T-cell (primary cell): ENCODE measurements around the gene SLC2A13. TPM values are rescaled to one million over a fixed set of nuclear protein-coding genes. Genes with fewer than 3 reads are reported as not detected.

Experiments used
- ATAC-seq, 4 experiments: fragments of 200-7000 bp in 3 of 4; fragments of 150-1000 bp in 1 of 4; cut with Tn5 transposase; replicated peaks in 1 of 4; 1 replicate in 3 of 4; 2 replicates in 1 of 4; pipeline ENCODE4 v1.10.0; 2021; ENCODE audit warnings: moderate library complexity in 3 of 4, mild to moderate bottlenecking in 2 of 4, moderate number of reproducible peaks in 1 of 4
- CTCF ChIA-PET, 2 donors: fragments of 300-600 bp; sonication (Branson Sonifier 250); formaldehyde crosslinking; loops; one replicate each; lab custom pipeline; 2022; ENCODE audit warnings: antibody characterized with exemption in 2 of 2; lab: Charles Lee
- POLR2A ChIA-PET, 2 donors: fragments of 300-600 bp; sonication (Branson Sonifier 250); formaldehyde crosslinking; loops; one replicate each; lab custom pipeline; 2022; ENCODE audit warnings: antibody characterized with exemption in 2 of 2; lab: Charles Lee
- DNase-seq, 35 experiments: peaks; one replicate each; pipeline versions ENCODE4 v3.0.0 to v3.0.0-alpha.2; 2013 to 2023
- H3K27ac ChIP-seq: one replicate; pipeline ENCODE4 v1.5.1; 2013; ENCODE audit warnings: low read length
- H3K27me3 ChIP-seq, 2 experiments: replicated peaks in 1 of 2; 1 replicate in 1 of 2; 2 replicates in 1 of 2; pipeline versions ENCODE4 v1.6.1 to v1.7.0; 2013; ENCODE audit warnings: low read length in 1 of 2, mixed read lengths in 1 of 2; ENCODE audit not compliant: control insufficient read depth in 2 of 2, insufficient read depth in 2 of 2; ENCODE audit errors: extremely low read depth in 1 of 2
- H3K36me3 ChIP-seq, 2 donors: 1 replicate in 1 of 2; 2 replicates in 1 of 2; pipeline versions ENCODE4 v1.6.1 to v1.7.0; 2013; ENCODE audit warnings: low read length in 1 of 2; ENCODE audit not compliant: control insufficient read depth in 2 of 2, insufficient read depth in 1 of 2; ENCODE audit errors: extremely low read depth in 1 of 2
- H3K4me1 ChIP-seq, 2 experiments: 1 replicate in 1 of 2; 2 replicates in 1 of 2; pipeline versions ENCODE4 v1.6.1 to v1.7.0; 2013; ENCODE audit warnings: low read length in 2 of 2, mixed read lengths in 1 of 2; ENCODE audit not compliant: insufficient read depth in 2 of 2, control insufficient read depth in 1 of 2; ENCODE audit errors: extremely low read depth in 1 of 2
- H3K4me3 ChIP-seq, 2 donors: 1 replicate in 1 of 2; 2 replicates in 1 of 2; pipeline versions ENCODE4 v1.5.1 to v1.7.0; 2013; ENCODE audit warnings: mild to moderate bottlenecking in 2 of 2, low read length in 1 of 2, moderate library complexity in 1 of 2; ENCODE audit not compliant: control insufficient read depth in 1 of 2; ENCODE audit errors: extremely low read depth in 1 of 2
- H3K9me3 ChIP-seq: 2 replicates; pipeline ENCODE4 v1.7.0; 2013
- H3K27ac Mint-ChIP-seq, 2 donors: one replicate each; pipeline ENCODE4 v1.8.0; 2020 to 2021; ENCODE audit warnings: mild to moderate bottlenecking in 2 of 2, mixed read lengths in 2 of 2
- H3K27me3 Mint-ChIP-seq, 2 donors: one replicate each; pipeline ENCODE4 v1.8.0; 2021 to 2022; ENCODE audit warnings: mixed read lengths in 2 of 2
- H3K36me3 Mint-ChIP-seq: one replicate; pipeline ENCODE4 v1.8.0; 2021; ENCODE audit warnings: mixed read lengths
- H3K4me1 Mint-ChIP-seq, 3 donors: one replicate each; pipeline ENCODE4 v1.8.0; 2020 to 2022; ENCODE audit warnings: mixed read lengths in 3 of 3, mild to moderate bottlenecking in 1 of 3
- H3K4me3 Mint-ChIP-seq, 3 donors: one replicate each; pipeline ENCODE4 v1.8.0; 2020 to 2022; ENCODE audit warnings: mild to moderate bottlenecking in 3 of 3, mixed read lengths in 3 of 3, moderate library complexity in 3 of 3
- H3K9me3 Mint-ChIP-seq, 3 donors: one replicate each; pipeline ENCODE4 v1.8.0; 2020 to 2022; ENCODE audit warnings: mixed read lengths in 3 of 3
- WGBS: methylation state at CpG from one replicate; pipeline ENCODE4 v1.1.5; 2013; ENCODE audit warnings: missing lambda C conversion rate; ENCODE audit not compliant: insufficient coverage; 5-methylcytosine and 5-hydroxymethylcytosine counted together
- total RNA-seq, 35 experiments: library from RNA in 6 of 35; stranded (reverse) in 6 of 35; fragments of 120-200 nt in 1 of 35; gene quantifications; one replicate each; pipeline versions ENCODE4 v1.2.1 to v1.2.4 and lab custom pipeline; 2013 to 2026

SLC2A13 gene
- total RNA-seq, 5 donors from 2014 or later (not counting 1 experiment from before 2014, with no cell fraction given), result 4.2 to 6.0 (median 5.1) TPM

DNA sequence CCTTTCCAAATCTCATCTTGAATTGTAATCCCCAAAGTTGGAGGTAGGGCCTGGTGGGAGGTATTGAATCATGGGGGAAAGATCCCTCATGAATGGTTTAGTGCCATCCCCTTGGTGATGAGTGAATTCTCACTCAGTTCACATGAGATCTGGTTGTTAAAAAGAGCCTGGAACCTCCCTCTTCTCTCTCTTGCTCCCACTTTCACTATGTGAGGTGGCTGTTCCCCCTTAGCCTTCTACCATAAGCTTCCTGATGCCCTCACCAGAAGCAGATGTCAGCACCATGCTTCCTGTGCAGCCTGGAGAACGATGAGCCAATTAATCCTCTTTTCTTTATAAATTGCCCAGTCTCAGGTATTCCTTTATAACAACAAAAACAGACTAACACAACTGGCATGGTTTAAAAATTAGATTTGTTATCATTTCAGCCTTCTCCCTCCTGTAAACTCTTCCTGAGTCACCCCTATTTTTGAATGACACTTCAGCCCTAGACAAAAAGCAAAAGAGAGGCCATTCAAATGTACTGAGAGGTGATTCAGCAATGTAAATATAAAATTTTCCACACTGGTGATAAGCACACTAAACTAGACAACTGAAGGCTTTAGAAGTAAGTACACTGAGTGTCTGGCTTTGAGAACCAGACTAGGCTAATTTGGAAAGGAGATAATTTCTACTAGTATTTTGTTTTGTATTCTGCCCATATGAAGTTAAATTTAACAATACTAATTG lies 274.1 kb downstream of the SLC2A13 start:
- no CpG with 5 or more reads among the region's 1 CpG for WGBS
- Mint-ChIP-seq H3K36me3 (peaks cover 7% of the 10 kb centered on the region), H3K27ac (no peak overlapping the region), H3K27me3 (no peaks in the 10 kb centered on the region), H3K9me3 (peaks cover 0 to 7% (median 1%) of the 10 kb centered on the region in 3 donors), H3K4me3 (no peak overlapping the region), H3K4me1 (no peaks in the 10 kb centered on the region)
- no peak for DNase-seq
- Histone ChIP-seq H3K9me3 (no peaks in the 10 kb centered on the region), H3K36me3 (no peaks in the 10 kb centered on the region), H3K4me3 (no peak overlapping the region), H3K27ac (no peak overlapping the region), H3K4me1 (no peaks in the 10 kb centered on the region), H3K27me3 (no peaks in the 10 kb centered on the region)
- ChIA-PET POLR2A (no interaction called here), CTCF (no interaction called here)
- ATAC-seq, result no peak

DNA sequence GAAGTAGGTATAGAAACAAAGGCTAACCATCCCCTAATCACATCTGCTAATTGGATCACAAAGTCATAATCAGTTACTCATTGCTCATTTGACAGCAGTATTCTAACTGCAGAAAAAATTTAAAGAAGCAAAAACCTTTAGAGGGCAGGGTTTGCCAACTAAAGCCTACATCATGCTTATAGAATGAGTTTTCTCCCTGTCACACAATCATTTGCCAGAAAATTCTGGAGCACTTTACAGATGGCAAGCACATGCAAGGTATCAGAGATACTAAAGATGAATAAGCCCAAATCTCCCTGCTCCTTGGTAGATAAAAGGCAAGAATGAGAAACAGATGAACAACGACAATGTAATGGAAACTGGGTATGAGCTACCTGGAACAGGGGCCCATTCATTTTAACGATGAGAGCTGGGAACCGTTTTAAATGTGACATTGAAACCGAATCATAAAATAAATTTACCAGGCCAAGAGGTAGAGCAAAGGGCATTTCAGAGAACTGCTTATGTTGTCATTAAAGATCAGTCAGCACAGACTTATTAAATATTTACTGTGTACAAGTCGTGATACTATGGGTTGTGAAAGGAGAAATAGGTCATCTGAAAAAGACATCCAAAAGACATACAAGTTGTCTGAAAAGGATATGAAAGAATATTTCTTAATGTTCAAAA lies 274.9 kb downstream of the SLC2A13 start:
- no peaks in the 10 kb centered on the region for H3K4me1 Mint-ChIP-seq
- POLR2A ChIA-PET, result no interaction called here
- no peak for DNase-seq
- ATAC-seq, result no peak
- H3K27ac ChIP-seq, result no peak overlapping the region
- CTCF ChIA-PET, result no interaction called here
- H3K36me3 ChIP-seq, result no peaks in the 10 kb centered on the region
- H3K36me3 Mint-ChIP-seq, result peaks cover 7% of the 10 kb centered on the region
- 100% methylated on average over 1 of the region's 5 CpGs for WGBS
- H3K9me3 ChIP-seq, result no peaks in the 10 kb centered on the region
- no peak overlapping the region for H3K27ac Mint-ChIP-seq
- no peak overlapping the region for H3K4me3 ChIP-seq
- no peak overlapping the region for H3K4me3 Mint-ChIP-seq
- H3K27me3 Mint-ChIP-seq, result no peaks in the 10 kb centered on the region
- H3K27me3 ChIP-seq, result no peaks in the 10 kb centered on the region
- H3K9me3 Mint-ChIP-seq, result peaks cover 0 to 7% (median 1%) of the 10 kb centered on the region in 3 donors
- no peaks in the 10 kb centered on the region for H3K4me1 ChIP-seq

DNA sequence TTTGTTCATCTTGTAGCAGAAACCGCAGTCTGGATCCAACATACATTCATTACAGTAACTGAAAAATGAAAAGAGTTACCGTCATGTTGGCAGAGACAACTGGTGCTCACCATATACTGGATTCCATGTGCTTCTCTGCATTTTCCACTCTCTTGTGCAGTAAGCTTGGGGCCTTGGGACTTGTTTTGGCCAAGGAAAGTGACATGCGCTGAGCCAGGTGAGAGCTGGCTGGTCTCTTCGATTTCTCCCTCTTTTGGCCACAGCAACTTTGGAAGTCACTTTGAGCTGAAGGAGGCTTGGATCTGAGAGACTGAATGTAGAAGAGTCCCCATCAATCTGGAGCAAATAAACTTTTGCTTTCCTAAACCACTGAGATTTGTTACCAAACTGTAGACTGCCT lies 275.7 kb downstream of the SLC2A13 start:
- no peaks in the 10 kb centered on the region for H3K9me3 ChIP-seq
- no peaks in the 10 kb centered on the region for H3K36me3 ChIP-seq
- H3K27ac ChIP-seq, result no peak overlapping the region
- H3K27ac Mint-ChIP-seq, result no peak overlapping the region
- peaks cover 0 to 7% (median 1%) of the 10 kb centered on the region in 3 donors for H3K9me3 Mint-ChIP-seq
- H3K4me1 Mint-ChIP-seq, result no peaks in the 10 kb centered on the region
- H3K4me3 Mint-ChIP-seq, result no peak overlapping the region
- H3K27me3 Mint-ChIP-seq, result no peaks in the 10 kb centered on the region
- DNase-seq, result no peak
- ChIA-PET CTCF (no interaction called here), POLR2A (no interaction called here)
- no peaks in the 10 kb centered on the region for H3K4me1 ChIP-seq
- WGBS, result 100% methylated on average over 1 of the region's 4 CpGs
- H3K4me3 ChIP-seq, result no peak overlapping the region
- H3K27me3 ChIP-seq, result no peaks in the 10 kb centered on the region
- H3K36me3 Mint-ChIP-seq, result peaks cover 7% of the 10 kb centered on the region
- ATAC-seq, result no peak

DNA sequence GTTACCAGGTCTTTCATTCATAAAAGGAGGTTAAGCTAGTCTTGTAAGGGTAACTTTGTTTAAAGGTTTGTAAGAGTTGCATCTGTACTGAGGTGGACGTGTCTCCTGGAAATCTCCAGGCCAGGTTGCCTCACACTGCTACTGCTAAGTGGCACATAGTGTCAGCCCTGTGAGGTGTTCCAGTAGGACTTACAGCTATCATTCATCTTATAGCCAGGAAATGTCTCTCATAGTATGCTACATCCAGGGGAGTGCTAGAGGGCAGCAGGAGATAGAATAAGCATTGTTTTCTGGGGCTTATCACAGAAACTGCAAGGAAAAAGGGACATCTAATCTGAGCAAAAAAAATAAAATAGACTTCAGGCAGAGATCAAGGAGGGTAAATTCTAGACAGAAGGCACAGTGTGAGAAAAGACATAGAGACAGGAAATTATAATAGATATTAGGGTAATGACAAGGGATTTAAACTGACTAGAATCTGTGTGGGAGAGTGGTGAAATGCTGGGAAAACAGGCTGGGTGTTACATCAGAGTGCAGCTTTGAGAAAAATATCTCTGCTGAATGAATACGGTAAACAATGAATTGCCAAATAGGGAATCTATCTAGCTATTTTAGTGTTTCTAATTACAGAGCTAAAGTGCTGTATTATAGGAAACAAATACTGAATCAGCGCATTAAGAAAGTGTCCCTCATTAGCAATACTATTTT lies 281.2 kb downstream of the SLC2A13 start:
- Histone ChIP-seq H3K4me1 (no peaks in the 10 kb centered on the region), H3K27me3 (no peaks in the 10 kb centered on the region), H3K36me3 (no peaks in the 10 kb centered on the region), H3K27ac (no peak overlapping the region), H3K9me3 (no peaks in the 10 kb centered on the region), H3K4me3 (no peak overlapping the region)
- Mint-ChIP-seq H3K9me3 (peaks cover 0 to 7% (median 1%) of the 10 kb centered on the region in 3 donors), H3K4me1 (no peaks in the 10 kb centered on the region), H3K4me3 (no peak overlapping the region), H3K36me3 (peaks cover 7% of the 10 kb centered on the region), H3K27me3 (no peaks in the 10 kb centered on the region), H3K27ac (no peak overlapping the region)
- ChIA-PET POLR2A (no interaction called here), CTCF (no interaction called here)
- no CpG with 5 or more reads among the region's 3 CpGs for WGBS
- ATAC-seq, result no peak
- DNase-seq, result no peak

DNA sequence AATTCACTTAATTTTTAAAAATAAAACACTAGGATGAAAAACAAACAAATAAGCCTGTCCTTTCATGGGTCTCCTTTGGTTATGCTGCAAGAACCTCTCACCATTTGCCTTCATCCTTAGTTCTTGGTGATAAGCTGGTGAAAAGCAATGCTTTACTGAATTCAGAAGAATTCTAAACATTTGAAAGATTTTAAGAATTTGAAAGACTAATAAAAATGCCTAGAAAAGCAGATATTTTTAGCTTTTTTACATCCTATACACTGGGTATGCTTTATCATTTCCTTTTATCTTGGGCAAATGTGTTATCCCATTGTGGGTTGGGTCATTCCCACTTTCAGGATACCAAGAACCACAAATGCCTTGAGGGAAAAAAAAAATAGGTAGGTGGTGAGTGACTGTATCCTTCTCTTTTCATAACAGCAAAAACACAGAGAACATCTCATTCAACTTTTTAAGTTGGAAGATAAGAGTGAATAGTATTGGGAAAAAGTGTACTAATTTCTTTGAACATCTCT lies 289.2 kb downstream of the SLC2A13 start:
- no peak overlapping the region for H3K27ac ChIP-seq
- no peaks in the 10 kb centered on the region for H3K27me3 ChIP-seq
- no peak overlapping the region for H3K4me3 Mint-ChIP-seq
- no peak for DNase-seq
- H3K9me3 ChIP-seq, result no peaks in the 10 kb centered on the region
- H3K4me3 ChIP-seq, result no peak overlapping the region
- CTCF ChIA-PET, result no interaction called here
- no peak overlapping the region for H3K27ac Mint-ChIP-seq
- H3K36me3 Mint-ChIP-seq, result peaks cover 3% of the 10 kb centered on the region
- no peaks in the 10 kb centered on the region for H3K4me1 ChIP-seq
- H3K27me3 Mint-ChIP-seq, result no peaks in the 10 kb centered on the region
- peaks cover 0 to 3% (median 2%) of the 10 kb centered on the region in 3 donors for H3K9me3 Mint-ChIP-seq
- POLR2A ChIA-PET, result interaction anchor here in 1 of 2 donors (0.6 to 0.8 kb wide), 2 partner anchors 12 to 334 kb away, joined by 3 read pairs; no protein-coding TSS in a partner anchor
- H3K36me3 ChIP-seq, result no peaks in the 10 kb centered on the region
- ATAC-seq, result no peak
- no peaks in the 10 kb centered on the region for H3K4me1 Mint-ChIP-seq

DNA sequence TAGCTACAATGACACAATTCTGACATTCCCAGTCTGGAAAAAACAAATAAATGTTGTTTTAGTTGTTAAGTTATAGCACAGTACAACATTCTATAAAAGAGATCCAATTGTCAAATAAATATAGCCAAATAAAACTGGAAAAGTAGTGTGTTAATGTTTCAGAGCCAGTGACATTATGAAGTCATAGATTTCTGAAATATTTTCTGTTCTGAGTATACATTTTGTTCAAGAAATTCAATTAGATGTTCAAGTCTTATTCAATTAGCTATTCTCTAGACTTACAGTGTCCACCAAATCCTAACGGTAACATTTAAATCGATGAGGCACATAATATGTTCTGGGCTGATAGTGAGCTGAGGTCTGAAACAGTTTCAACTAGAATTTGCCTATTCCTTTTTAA lies 290.1 kb downstream of the SLC2A13 start:
- Mint-ChIP-seq H3K36me3 (peaks cover 3% of the 10 kb centered on the region), H3K27ac (no peak overlapping the region), H3K4me3 (no peak overlapping the region), H3K4me1 (no peaks in the 10 kb centered on the region), H3K9me3 (peaks cover 0 to 9% (median 2%) of the 10 kb centered on the region in 3 donors), H3K27me3 (no peaks in the 10 kb centered on the region)
- no peaks in the 10 kb centered on the region for H3K27me3 ChIP-seq
- ChIA-PET POLR2A (no interaction called here), CTCF (no interaction called here)
- DNase-seq (no peak), ATAC-seq (no peak)
- no peaks in the 10 kb centered on the region for H3K36me3 ChIP-seq
- no peaks in the 10 kb centered on the region for H3K4me1 ChIP-seq
- H3K4me3 ChIP-seq, result no peak overlapping the region
- WGBS, result no CpG with 5 or more reads among the region's 2 CpGs
- H3K27ac ChIP-seq, result no peak overlapping the region
- no peaks in the 10 kb centered on the region for H3K9me3 ChIP-seq
